SK-N-MC (cell line): ENCODE results near the gene DNAI7.

Source experiments
- EZH2 ChIP-seq: fragments of 200-600 bp; sonication (generic); IDR thresholded peaks from one replicate; pipeline ENCODE4 v1.6.1; 2017; ENCODE audit warnings: antibody characterized with exemption
- FOXP2 ChIP-seq: optimal IDR thresholded peaks from 2 replicates; pipeline ENCODE3; 2011; ENCODE audit warnings: mild to moderate bottlenecking, moderate library complexity; ENCODE audit not compliant: insufficient read depth; ENCODE audit errors: extremely low read length, control extremely low read depth
- POLR2AphosphoS5 ChIP-seq: IDR thresholded peaks from 2 replicates; pipeline ENCODE4 v1.6.1; 2012; ENCODE audit warnings: mild to moderate bottlenecking, low read depth, low read length, borderline replicate concordance

DNA sequence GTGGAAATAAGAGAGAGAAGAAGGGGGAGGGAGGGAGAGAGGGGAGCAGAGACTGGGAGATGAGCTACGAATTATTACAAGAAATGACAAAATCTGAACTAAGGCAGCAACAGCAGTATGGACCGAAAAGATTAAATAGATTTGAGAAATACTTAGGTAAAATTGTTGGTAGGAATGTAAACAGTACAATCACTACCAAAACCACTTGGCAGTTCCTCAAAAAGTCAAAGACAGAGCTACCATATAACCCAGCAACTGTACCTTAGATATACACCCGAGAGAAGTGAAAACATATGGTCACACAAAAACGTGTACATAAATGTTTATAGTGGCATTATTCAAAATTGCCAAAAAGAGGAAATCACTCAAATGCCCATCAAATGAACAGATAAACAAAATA, 41.7 kb upstream of the DNAI7 start:
- TF ChIP-seq POLR2AphosphoS5 (no peak), EZH2 (no peak), FOXP2 (no peak)
